Uterus (tissue), 4 donors: ENCODE results near the gene KRTAP10-10. TPM values are rescaled to one million over a fixed set of nuclear protein-coding genes. Genes with fewer than 3 reads are reported as not detected.

Source experiments
- DNase-seq, 2 donors: peaks; one replicate each; pipeline ENCODE4 v3.0.0-alpha.2; 2019 to 2020
- H3K27ac ChIP-seq, 2 donors: fragments of 200-600 bp; sonication (generic); 1 replicate in 1 of 2; 2 replicates in 1 of 2; pipeline ENCODE4 v1.5.1; 2016 to 2018
- H3K27me3 ChIP-seq, 2 donors: fragments of 200-600 bp; sonication (generic); one replicate each; pipeline ENCODE4 v1.5.1; 2018 to 2019; ENCODE audit warnings: control low read depth in 1 of 2
- H3K36me3 ChIP-seq, 2 donors: fragments of 200-600 bp; sonication (generic); one replicate each; pipeline ENCODE4 v1.5.1; 2019; ENCODE audit warnings: control low read depth in 1 of 2
- H3K4me1 ChIP-seq, 2 donors: fragments of 200-600 bp; sonication (generic); one replicate each; pipeline ENCODE4 v1.5.1; 2018 to 2019; ENCODE audit warnings: control low read depth in 1 of 2
- H3K4me3 ChIP-seq, 2 donors: fragments of 200-600 bp; sonication (generic); 1 replicate in 1 of 2; 2 replicates in 1 of 2; pipeline ENCODE4 v1.5.1; 2018 to 2019; ENCODE audit warnings: mild to moderate bottlenecking in 1 of 2
- H3K9me3 ChIP-seq, 2 donors: fragments of 200-600 bp; sonication (generic); one replicate each; pipeline ENCODE4 v1.5.1; 2019; ENCODE audit warnings: control low read depth in 1 of 2
- CTCF ChIP-seq, 4 experiments: fragments of 200-600 bp in 2 of 4; fragments of 450-650 bp in 2 of 4; sonication (generic) in 2 of 4; IDR thresholded peaks; one replicate each; pipeline ENCODE4 v1.5.1; 2016 to 2019; ENCODE audit warnings: antibody characterized with exemption in 4 of 4, mild to moderate bottlenecking in 2 of 4, moderate library complexity in 1 of 4
- POLR2A ChIP-seq, 2 donors: fragments of 450-650 bp; IDR thresholded peaks; one replicate each; pipeline ENCODE4 v1.6.1; 2016; ENCODE audit warnings: antibody characterized with exemption in 2 of 2, mild to moderate bottlenecking in 1 of 2, moderate library complexity in 1 of 2
- intact Hi-C: fragments of 100-400 bp; cut with DNase I; formaldehyde crosslinking; loops from one replicate; pipeline ENCODE4 v1.15.1; 2023; ENCODE audit warnings: low total_unique reads
- total RNA-seq, 4 donors: library from RNA; depleted of rRNA in 3 of 4; stranded (reverse); fragments of >200 nt in 3 of 4; gene quantifications; one replicate each; pipeline versions ENCODE4 v1.1.0 to v1.2.4, GENCODE V29; 2014 to 2023
- donor health status: DM: yes; HTN: yes; CAD: no.

Gene KRTAP10-10
- total RNA-seq, 4 donors from 2014 or later: not detected

DNA sequence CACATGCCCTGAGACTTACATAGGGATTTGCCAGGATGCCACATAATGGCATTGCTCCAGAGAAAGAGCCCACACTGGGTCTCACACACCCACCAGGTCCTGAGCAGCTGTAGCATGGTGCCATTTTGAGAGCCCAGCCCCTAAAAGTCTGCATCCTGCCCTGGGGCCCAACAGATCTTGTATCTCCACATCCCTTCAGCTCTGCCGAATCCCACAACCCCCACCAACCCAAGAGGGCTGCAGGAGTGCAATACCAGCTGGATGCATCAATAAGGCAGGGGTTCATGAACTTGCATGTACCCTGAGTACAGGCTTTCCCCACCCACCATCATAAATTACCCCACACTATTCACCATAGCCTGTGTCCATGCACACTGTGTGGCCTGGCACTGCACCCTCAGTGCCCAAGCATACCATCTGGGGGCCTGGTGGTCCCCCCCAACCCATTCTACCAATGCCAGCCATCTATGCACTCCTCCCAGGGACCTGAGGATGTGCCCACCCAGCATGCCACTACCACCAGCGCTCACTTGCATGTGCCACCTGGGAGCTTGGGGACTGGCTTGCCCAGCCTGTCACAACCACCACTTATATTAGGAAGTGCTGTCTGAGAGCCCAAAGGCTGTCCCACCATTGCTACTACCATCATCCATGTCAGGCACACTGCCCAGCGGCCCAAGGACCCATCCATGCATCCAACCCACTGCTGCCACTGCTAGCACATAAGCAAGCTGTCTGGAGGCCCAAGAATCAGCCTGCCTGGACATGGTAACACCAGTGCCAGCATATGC, 33.7 kb downstream of the KRTAP10-10 start:
- no peaks in the 10 kb centered on the region for H3K27me3 ChIP-seq
- no peaks in the 10 kb centered on the region for H3K4me1 ChIP-seq
- TF ChIP-seq CTCF (IDR thresholded peaks at IDR 0.05) (no peak), POLR2A (IDR thresholded peaks at IDR 0.05) (no peak)
- no peaks in the 10 kb centered on the region for H3K36me3 ChIP-seq
- no peak overlapping the region for H3K4me3 ChIP-seq
- intact Hi-C loops: no loop called here
- DNase-seq: no peak
- no peak overlapping the region for H3K27ac ChIP-seq
- H3K9me3 ChIP-seq: peaks cover 0 to 6% of the 10 kb centered on the region in 2 donors

- intact Hi-C loops: no loop called here
- TF ChIP-seq POLR2A (IDR thresholded peaks at IDR 0.05) (no peak), CTCF (IDR thresholded peaks at IDR 0.05) (no peak)
Observed at GRCh38 chr21:44671911-44672310, 34.8 kb downstream of the KRTAP10-10 start.

GRCh38 chr21:44677881-44678280, 40.7 kb downstream of the KRTAP10-10 start:
- Histone ChIP-seq H3K36me3 (no peaks in the 10 kb centered on the region), H3K27me3 (no peaks in the 10 kb centered on the region), H3K9me3 (no peaks in the 10 kb centered on the region), H3K4me1 (no peaks in the 10 kb centered on the region), H3K27ac (no peak overlapping the region), H3K4me3 (no peak overlapping the region)
- no peak for TF ChIP-seq CTCF (IDR thresholded peaks at IDR 0.05)
- no peak for TF ChIP-seq POLR2A (IDR thresholded peaks at IDR 0.05)
- DNase-seq: no peak
- intact Hi-C loops: no loop called here

More at GRCh38 chr21:44671911-44672310, 34.8 kb downstream of the KRTAP10-10 start:
- no peak for DNase-seq
- Histone ChIP-seq H3K9me3 (peaks cover 0 to 6% of the 10 kb centered on the region in 2 donors), H3K36me3 (no peaks in the 10 kb centered on the region), H3K4me1 (no peaks in the 10 kb centered on the region), H3K4me3 (no peak overlapping the region), H3K27me3 (no peaks in the 10 kb centered on the region), H3K27ac (no peak overlapping the region)

DNA sequence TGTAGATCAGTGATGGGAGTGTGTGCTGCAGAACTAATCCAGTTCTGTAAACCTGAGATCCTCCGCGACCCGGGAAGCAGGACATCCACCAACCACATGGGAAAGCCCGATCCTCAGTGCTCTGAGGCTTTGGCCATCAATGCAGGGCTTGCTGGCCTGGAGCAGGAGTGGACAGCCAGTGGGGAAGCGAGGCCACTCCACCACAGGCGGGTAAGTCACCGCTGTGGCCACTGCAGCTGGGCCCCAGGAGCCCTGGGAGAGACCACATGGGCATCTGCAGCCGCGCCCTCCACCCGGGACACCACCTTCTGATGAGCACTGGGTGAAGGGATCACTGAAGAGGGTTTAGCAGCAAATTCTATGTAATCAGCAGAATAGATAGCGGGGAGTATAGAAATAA, 44.0 kb downstream of the KRTAP10-10 start:
- Histone ChIP-seq H3K27ac (no peak overlapping the region), H3K4me1 (no peaks in the 10 kb centered on the region), H3K4me3 (no peak overlapping the region), H3K9me3 (no peaks in the 10 kb centered on the region), H3K27me3 (no peaks in the 10 kb centered on the region), H3K36me3 (no peaks in the 10 kb centered on the region)
- no peak for DNase-seq
- TF ChIP-seq CTCF (IDR thresholded peaks at IDR 0.05) (no peak), POLR2A (IDR thresholded peaks at IDR 0.05) (no peak)
- intact Hi-C loops: no loop called here

- no peaks in the 10 kb centered on the region for H3K4me1 ChIP-seq
- no peak within 1 kb of the TSS for H3K27ac ChIP-seq
- no peak within 1 kb of the TSS for H3K4me3 ChIP-seq
- intact Hi-C loops: no loop called here
- no peak for TF ChIP-seq CTCF (IDR thresholded peaks at IDR 0.05)
- H3K27me3 ChIP-seq: no peaks in the 10 kb centered on the region
- H3K36me3 ChIP-seq: no peaks in the 10 kb centered on the region
- no peaks in the 10 kb centered on the region for H3K9me3 ChIP-seq
- no peak for DNase-seq
Observed at GRCh38 chr21:44681861-44682579, 44.9 kb downstream of the KRTAP10-10 start, which contains the start of gene KRTAP12-1. KRTAP12-1 (minus strand) TSS chr21:44682163; CDS start chr21:44682123, 40 bp downstream.
